ENCODE measurements around the gene HIVEP3.

DNA sequence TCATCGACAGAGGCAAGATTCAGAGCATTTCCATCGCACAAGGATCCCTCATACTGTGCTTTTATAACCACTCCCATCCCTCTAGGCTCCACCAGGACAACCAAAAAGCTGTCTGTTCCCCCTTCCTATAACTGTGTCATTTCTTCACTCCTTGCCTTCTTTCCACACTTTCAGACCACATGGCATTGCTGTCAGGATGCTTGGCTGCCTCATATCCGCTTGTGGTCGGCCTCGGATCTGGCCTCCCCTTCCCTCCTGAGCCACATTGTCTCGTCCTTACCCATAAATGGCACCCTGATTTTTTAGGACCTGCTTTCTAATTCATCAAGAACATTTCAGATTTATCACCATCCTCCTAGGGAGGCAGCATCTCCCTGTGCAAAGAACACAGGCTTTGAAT, 80.5 kb downstream of the HIVEP3 start:
- TF ChIP-seq, protein P1, sequence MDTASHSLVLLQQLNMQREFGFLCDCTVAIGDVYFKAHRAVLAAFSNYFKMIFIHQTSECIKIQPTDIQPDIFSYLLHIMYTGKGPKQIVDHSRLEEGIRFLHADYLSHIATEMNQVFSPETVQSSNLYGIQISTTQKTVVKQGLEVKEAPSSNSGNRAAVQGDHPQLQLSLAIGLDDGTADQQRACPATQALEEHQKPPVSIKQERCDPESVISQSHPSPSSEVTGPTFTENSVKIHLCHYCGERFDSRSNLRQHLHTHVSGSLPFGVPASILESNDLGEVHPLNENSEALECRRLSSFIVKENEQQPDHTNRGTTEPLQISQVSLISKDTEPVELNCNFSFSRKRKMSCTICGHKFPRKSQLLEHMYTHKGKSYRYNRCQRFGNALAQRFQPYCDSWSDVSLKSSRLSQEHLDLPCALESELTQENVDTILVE (CRISPR knock-in tag; IDR thresholded peaks at IDR 0.05): no peak
- TF ChIP-seq NR3C1 (CRISPR knock-in tag; IDR thresholded peaks at IDR 0.05) (no peak), MAFG (CRISPR knock-in tag; IDR thresholded peaks at IDR 0.05) (no peak), CEBPB (IDR thresholded peaks at IDR 0.05; ENCODE audit: borderline replicate concordance, low read depth, low read length) (no peak), NBN (conservative IDR thresholded peaks at IDR 0.05) (no peak), CBX5 (CRISPR knock-in tag; IDR thresholded peaks at IDR 0.05; ENCODE audit: borderline replicate concordance) (no peak), ZNF333 (CRISPR knock-in tag; IDR thresholded peaks at IDR 0.05; ENCODE audit: borderline replicate concordance) (no peak)
- TF ChIP-seq, protein P2, sequence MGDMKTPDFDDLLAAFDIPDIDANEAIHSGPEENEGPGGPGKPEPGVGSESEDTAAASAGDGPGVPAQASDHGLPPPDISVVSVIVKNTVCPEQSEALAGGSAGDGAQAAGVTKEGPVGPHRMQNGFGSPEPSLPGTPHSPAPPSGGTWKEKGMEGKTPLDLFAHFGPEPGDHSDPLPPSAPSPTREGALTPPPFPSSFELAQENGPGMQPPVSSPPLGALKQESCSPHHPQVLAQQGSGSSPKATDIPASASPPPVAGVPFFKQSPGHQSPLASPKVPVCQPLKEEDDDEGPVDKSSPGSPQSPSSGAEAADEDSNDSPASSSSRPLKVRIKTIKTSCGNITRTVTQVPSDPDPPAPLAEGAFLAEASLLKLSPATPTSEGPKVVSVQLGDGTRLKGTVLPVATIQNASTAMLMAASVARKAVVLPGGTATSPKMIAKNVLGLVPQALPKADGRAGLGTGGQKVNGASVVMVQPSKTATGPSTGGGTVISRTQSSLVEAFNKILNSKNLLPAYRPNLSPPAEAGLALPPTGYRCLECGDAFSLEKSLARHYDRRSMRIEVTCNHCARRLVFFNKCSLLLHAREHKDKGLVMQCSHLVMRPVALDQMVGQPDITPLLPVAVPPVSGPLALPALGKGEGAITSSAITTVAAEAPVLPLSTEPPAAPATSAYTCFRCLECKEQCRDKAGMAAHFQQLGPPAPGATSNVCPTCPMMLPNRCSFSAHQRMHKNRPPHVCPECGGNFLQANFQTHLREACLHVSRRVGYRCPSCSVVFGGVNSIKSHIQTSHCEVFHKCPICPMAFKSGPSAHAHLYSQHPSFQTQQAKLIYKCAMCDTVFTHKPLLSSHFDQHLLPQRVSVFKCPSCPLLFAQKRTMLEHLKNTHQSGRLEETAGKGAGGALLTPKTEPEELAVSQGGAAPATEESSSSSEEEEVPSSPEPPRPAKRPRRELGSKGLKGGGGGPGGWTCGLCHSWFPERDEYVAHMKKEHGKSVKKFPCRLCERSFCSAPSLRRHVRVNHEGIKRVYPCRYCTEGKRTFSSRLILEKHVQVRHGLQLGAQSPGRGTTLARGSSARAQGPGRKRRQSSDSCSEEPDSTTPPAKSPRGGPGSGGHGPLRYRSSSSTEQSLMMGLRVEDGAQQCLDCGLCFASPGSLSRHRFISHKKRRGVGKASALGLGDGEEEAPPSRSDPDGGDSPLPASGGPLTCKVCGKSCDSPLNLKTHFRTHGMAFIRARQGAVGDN (CRISPR knock-in tag; IDR thresholded peaks at IDR 0.05): no peak

All from HepG2 (cell line).